Stimulated activated CD4-positive, alpha-beta T cell treated with anti-CD3 and anti-CD28 coated beads, Interleukin-1b, Interleukin-23, amount 100 ng/mL, for 4 hours (primary cell): ENCODE results near the gene KHNYN.

Source experiments
- DNase-seq, 2 donors: peaks; one replicate each; pipeline ENCODE4 v3.0.0-alpha.2; 2020; ENCODE audit warnings: low read depth in 2 of 2

KHNYN gene

DNA sequence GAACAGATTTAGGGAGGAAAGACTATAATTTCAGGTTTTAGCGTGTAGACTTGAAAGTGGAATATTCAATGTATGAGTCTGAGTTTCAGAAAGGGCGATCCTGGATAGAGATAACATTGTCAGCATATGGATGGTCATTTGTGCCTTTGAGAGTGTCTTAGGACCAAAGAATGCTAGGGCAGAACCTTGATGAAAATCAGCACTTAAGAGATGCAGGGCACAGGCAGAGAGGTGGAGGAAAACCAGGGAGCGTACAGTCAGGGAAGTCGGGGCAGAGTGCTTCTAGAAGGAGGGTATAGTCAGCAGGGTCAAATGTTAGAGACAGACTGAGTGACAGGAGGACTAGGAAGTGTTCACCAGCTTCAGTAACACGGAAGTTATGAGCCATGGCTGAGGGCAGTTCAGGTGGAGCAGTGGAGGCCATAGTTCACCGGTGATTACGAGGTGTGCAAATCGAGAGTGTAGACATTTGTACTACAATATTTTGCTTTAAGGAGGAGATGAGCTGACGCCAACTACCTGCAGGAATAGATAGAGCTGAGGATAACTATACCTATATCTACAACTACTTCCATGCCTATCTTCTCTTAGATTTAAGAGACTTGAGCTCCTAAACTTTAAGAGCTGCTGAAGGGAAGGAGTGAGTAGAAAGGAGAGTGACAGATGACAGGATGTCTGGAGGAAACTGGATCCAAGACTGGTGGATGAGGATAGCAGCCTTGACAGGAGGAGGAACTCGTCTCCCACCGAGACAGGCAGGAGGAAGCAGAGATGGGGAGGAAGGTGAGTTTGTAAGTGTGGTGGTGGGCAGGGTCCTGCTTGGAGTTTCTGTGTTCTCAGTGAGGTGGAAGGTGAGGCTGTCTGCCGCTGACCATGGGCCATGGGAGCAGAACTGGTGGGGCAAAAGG is 6.8 kb upstream of the KHNYN start:
- no peak for DNase-seq

DNA sequence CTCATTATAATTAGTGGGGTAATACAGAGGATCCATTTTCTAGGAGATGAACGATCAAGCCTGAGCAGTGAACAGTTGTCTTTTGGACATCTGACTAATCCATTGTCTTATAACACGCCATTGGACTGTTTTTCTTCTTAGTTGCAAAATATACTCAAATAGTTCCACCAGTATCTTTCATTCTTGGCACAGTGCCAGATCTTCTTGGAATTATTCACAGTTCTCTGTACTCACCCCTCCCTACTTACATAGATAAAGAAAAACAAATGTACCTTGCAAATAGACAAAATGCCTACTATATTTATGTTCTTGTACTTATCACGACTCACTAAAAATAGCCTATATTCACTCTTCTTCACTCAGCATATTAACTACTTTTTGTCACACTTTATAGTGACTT is 4.0 kb upstream of the KHNYN start:
- no peak for DNase-seq

DNA sequence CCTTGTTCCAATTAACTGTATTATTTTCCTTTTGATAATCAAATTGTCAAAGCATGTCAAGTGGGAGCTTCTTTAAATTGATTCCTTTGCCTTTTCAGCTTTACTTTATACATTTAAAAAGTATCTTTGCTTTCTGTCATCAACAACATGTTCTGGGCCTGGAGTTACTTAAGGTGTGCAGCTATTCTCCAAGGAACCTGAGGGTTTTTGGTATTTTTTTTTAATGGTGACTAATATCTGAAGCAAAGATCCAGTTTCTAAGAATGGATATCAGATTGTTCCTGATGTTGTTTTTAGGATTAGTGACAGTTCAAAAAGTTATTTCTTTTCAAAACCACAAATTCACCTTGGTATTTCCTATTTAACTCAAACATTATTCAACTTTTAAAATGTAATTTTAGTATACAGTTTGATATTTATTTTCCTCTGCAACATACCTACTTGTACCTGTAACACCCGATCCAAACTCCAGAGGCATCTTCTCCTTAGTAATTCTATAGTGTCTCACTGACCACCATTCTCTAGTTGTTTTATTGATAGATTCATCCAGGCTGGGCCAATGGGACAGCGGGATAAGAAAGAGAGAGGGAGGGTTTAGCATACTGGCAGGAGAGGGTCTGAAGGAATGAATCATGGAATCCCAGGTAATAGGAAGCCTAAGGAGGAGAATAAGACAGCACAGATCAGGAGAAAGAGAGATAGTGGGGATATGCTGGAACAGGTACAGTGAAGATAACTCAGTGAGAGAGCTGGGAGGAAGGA is 3.4 kb upstream of the KHNYN start:
- DNase-seq = no peak

DNA sequence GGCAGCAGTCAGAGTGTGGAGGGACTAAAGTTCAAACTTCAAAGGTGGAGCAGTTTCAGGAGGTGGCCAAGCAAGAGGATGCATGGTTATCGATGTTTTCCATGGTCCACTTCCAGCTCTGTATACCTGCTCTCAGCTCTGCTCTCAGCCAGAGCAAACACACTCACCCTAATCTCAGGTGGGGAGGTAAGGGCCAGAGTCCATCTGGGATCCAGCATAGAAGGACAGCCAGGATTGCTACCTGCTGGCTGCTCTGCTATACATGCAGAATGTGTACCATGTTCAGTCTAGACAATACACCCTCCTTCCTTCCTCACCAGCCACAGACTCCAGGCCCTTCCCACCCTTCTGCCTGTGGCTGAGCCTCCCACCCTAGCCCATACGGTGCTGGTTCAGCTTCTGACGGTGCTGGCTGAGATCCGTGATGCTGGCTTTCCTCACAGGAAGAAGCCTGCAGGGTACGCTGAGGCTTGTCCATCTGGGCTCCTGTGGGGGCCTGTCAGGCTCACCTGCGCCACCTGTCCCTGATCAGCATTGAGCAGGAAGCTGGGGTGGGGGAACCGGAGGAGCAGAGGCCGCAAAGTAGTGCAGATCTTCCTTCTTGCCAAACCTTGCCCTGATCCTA is 2.7 kb upstream of the KHNYN start:
- no peak for DNase-seq

DNA sequence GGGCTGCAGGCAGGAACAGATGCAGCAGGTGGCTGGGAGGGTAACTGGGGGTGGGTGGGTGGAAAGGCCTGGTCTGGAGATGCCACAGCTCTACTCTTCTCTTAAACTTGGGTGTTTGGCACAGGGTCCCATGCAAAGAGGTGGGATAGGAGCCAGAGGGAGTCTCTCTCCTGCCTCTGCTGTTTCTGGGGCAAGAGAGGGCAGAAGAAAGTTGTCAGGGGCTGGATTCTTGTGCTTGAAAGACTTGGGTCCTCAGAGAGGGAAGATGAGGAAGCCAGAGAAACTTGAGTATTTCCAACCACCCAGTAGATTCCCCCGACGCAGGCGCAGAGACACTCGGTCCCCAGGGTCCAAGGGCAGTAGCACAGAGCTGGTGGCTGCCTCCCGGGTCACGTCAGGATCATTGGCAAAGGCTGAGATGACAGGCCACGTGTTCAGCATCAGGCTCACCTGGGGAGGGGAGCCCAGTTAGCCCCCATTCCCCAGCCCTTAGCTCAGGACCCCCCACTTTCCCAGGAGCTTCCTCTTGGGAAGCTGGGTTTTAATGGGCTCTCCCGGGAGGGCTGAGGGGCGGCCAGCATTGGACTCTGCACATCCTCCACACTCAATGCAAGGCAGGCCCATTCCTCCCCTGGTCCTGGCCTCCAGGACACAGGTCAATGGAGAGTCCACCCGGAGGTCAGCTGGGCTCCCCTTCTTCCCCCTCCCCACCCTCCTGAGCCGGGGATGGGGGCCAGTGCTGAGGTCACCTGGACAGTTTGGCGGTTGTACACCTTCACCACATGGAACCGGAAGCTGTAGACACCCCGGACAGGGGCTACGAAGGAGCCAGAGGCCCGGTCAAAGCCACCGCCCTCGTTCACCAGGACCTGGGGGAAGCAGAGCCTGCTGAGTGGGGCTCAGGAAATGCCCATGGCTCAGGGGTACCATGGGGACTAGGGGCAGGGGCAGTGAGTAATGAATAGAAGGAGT is 1.9 kb upstream of the KHNYN start:
- no peak for DNase-seq

DNA sequence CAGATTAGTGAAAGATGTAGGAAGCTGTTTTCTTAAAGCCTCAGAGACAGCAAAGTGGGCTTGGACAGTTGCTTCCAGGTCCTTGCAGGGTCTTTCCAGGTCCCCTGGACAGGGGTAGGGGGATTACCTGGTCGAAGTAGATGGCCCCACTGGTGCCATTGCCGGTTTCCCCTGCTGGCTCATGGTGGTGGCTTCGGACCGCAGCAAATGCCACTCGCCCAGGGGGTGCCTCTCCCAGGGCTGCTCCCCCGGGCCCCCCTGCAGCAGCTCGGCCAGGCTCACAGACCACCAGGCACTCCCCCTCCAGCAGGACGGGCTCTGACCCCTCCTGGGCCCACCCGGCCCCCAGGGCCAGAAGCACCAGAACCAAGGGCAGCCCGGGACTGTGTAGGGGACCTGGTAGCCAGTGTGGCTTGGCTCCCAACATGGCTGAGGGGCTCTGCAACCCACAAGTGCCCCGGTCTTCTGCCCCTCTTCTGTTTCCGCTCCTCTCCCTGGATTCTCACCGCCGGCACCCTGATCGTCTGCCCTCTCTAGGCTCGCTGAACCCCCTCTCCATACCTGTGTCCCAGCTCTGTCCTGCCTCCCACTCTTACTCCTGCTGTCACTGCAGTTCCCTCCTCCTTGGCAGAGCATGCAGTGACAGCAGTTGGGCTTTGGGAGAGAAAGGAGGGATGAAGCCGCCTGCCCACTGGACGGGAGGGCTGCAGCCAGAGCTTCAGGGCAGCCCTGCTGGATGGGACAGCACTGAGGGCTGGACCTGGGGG is 943 bp upstream of the KHNYN start:
- no peak for DNase-seq

DNA sequence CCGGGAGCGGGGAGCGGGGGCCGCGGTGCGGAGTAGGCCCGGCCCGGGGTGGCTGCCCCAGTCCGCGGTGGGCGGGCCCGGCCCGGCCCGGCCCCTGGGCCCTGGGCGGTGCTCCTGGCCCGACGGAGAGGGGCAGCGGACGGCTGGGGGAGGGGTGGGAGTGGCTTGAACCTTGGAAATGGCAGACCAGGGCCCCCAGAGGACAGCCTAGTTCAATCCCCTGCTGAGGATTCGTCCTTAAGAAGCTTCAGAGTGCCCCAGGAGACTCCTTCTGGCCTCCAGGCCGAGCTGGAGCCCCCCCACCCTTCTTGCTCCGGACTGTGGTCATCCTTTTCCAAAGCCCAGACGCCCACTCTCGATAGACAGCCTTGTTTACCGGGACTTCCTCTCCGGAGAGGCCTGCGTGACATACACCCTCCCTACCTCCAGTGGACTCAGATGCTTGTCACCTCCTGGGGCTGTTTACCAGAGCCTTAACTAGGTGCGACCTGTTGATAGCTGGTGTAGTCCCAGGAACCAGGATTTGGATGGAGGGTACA is 458 bp downstream of the KHNYN start:
- DNase-seq = peak in 1 of 2 donors; percentile 60

DNA sequence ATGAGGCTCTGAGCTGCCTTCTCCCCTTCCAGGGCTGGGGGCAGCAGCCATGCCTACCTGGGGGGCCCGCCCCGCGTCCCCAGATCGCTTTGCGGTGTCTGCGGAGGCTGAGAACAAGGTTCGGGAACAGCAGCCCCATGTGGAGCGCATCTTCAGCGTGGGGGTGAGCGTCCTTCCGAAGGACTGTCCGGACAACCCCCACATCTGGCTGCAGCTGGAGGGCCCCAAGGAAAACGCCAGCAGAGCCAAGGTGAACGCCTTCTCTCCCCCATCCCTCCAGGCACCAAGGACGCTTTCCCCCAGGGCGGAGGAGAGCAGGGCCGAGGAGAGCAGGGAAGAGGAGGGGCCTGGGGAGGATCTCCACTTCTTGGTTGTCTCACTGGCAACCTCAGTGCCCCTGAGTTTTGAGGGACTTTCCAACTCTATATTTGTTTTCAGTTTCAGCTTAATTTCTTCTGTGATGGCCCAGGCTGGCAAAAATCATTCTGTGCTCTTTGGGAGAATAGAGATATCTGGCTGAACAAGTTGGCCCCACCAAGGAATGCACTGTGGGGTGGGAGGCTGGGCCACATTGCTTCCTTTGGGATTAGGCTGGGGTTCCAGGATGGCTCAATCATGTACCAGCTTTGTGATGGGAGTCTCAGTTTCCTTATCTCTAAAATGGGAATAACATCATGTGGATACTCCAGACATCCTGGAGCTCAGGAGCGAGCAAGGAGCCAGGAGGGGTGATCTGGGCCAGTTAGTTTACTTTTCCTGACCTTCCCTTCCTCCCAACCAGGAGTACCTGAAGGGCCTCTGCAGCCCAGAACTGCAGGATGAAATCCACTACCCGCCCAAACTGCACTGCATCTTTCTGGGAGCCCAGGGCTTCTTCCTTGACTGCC is 1.2 kb downstream of the KHNYN start:
- peak in 1 of 2 donors; percentile 62 for DNase-seq

DNA sequence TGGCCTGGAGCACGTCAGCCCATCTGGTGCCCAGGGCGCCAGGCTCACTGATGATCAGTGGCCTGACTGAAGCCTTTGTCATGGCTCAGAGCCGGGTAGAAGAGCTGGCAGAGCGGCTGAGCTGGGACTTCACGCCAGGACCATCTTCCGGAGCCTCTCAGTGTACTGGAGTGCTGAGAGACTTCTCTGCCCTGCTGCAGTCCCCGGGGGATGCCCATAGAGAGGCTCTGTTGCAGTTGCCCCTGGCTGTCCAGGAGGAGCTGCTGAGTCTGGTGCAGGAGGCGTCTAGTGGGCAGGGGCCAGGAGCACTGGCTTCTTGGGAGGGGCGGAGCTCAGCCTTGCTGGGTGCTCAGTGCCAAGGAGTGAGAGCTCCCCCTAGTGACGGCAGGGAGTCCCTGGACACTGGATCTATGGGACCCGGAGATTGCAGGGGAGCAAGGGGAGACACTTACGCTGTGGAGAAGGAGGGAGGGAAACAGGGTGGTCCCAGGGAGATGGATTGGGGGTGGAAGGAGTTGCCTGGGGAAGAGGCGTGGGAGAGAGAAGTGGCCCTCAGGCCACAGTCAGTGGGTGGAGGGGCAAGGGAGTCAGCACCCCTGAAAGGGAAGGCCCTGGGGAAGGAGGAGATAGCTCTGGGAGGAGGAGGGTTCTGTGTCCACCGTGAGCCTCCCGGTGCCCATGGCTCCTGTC is 2.0 kb downstream of the KHNYN start:
- peak; percentile 78 to 91 for DNase-seq

DNA sequence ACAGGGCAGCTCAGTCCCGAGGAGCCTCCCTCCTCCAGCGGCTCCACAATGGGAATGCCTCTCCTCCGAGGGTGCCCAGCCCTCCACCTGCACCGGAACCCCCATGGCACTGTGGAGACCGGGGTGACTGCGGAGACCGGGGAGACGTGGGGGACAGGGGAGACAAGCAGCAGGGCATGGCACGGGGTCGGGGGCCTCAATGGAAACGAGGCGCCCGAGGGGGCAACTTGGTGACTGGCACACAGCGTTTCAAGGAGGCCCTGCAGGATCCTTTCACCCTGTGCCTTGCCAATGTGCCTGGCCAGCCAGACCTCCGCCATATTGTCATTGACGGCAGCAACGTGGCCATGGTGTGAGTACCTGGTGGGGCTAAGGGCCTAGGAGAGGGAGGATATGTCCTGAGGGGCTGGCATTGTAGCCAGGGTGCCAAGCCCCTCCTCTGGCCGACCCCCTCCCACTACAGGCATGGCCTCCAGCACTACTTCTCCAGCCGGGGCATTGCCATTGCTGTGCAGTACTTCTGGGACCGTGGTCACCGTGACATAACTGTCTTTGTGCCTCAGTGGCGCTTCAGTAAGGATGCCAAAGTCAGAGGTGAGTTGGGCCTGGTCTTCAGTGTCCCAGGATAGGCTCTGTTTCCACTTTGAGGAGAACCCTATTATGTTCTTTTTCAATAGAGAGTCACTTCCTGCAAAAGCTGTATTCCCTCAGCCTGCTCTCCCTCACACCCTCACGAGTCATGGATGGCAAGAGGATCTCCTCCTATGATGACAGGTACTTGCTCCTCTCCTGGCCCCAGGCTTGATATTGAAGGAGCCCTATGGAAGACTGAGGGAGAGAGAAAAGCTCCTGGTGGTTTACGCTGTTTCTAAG is 2.7 kb downstream of the KHNYN start:
- DNase-seq = no peak

DNA sequence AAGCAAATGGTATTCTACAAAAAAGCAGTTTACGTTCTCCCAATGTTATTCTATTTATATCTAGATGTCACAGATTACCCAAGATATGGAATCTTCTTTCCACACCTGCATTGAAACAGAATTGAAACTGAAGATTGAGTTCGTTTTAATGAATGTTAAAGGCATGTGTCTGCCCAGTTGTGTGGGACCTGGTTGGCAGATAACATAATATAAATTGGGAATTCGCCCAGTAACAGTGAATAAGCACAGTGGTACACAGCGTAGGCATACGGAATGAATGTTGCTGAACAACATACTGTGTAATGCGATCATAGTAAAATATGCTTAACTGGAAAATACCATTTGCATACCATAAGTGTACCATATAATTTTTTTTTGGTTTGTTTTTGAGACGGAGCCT is 4.3 kb downstream of the KHNYN start:
- no peak for DNase-seq

DNA sequence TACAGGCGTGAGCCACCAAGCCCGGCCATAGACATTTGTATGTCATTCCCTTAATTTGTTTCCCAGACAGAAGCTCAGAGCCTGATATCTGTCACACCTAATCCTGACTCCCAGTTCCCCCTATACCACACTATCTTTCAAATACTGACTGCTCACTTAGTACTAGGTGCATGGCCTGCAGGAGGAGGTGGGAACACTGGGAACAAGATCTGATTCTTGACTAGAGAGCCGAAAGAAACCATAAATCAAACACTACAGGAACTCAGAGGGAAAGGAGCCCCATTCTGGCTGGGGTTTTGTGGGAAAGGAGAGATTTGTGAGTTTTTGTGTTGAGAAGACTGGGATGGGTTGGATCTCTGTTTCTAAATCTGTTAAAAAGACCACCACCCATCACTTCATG is 4.9 kb downstream of the KHNYN start:
- DNase-seq = no peak

DNA sequence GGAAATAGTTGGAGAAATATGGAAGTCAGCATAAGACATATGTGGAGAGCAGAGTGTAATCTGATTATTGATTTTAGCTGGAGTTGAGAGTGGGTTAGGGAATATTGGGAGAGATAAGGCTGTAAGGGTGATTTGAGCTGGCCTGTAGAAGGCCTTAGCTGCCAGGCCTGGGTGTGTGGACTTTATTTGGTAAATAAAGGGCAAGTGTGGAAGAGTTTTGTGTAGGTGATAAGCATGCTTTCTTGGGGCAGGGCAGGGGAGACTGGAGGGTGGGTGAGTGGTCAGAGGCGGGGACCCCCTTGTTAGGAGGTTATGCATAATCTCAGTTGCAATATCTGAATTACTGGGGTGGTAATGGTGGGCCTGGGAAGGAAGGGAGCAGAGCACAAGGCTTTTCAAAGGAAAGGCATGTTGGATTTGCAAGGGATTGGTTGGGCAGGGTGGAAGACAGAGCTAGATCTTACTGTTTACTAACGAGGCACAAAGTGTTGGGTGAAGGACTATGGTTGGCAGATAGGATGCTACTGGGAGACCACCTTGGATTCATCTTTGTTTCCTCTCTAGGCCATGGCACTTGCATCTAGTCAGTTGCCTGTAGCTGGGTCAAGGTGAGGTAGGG is 5.5 kb downstream of the KHNYN start:
- DNase-seq = no peak

DNA sequence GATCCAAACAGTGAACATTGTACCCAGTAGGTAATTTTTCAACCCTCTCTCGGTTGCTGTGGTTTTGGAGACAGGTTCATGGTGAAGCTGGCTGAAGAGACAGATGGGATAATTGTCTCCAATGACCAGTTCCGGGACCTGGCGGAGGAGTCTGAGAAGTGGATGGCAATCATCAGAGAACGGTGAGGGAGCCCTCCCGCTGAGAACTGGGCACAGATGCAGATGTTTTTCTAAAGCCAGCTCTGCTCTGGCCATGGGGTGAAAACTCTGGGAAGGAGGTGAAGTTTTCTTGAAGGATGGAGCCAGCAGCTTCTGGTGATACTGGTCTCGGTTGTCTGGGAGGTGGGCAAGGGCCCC is 6.2 kb downstream of the KHNYN start:
- no peak for DNase-seq

DNA sequence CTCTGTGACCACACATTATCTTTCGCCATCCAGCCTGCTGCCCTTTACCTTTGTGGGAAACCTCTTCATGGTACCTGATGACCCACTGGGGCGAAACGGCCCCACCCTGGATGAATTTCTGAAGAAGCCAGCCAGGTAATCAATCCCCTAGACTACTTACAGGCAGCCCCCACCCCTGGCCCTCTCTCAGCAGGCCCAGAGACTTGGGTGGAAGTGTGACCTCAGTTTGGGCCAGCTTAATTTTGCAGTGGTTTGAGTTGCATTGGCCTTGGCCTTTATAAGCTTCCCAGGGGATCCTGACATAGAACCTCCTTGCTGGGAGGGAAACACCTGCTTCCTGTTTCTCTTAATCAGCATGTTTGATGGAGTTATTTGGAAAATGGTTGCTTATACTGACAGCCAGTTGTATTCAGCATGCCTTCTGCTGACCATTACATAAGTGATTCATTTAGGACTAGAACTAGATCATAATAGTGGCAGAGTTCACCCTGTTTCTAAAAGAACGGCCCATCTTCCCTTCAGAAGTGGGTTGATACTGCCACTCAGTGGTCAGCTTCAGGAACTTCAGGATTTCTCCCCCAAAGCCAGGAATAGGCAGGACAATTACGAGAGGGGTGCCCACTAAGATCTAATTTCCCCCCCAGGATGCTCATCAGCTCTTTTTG is 6.7 kb downstream of the KHNYN start:
- peak in 1 of 2 donors; percentile 27 for DNase-seq

DNA sequence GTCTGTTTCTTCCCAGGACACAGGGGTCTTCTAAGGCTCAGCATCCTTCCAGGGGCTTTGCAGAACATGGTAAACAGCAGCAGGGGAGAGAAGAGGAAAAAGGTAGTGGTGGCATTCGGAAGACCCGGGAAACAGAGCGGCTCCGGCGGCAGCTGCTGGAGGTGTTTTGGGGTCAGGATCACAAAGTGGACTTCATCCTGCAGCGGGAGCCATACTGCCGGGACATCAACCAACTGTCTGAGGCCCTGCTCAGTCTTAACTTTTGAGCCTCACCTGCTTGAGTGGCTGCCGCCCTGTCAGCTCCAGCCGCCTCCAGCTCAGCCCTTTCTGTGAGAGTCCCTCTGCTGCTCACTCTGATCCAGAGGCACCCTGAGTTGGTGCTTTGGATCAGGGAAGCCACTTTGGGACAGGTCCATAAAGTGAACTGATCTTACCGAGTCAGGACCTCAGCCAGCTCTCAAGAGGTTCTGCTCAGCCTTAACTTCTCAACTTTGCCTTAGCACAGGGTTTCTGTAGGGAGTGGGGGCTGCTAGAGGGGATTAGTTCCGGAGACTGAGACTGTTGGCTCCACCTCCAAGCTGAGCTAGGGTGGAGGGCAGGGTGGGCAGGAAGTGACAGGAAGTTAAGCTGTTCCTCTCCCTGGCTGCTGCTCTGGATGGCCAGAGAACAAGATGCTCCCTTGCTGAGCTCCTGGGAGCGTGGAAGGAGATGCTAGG is 7.4 kb downstream of the KHNYN start:
- DNase-seq = no peak
